Endothelial cell of umbilical vein (primary cell): ENCODE results near the gene RAB43. TPM values are rescaled to one million over a fixed set of nuclear protein-coding genes. Genes with fewer than 3 reads are reported as not detected.

Experiments
- BruUV-seq: library from RNA; stranded (reverse); fragments of 400-500 nt; replicated peaks from 2 replicates; lab custom pipeline; 2021; lab: Mats Ljungman, UMichigan
- CTCF ChIA-PET: fragments of 300-600, 350-600 bp; sonication (Branson Sonifier 250); formaldehyde crosslinking; loops from one replicate; lab custom pipeline; 2021; ENCODE audit warnings: antibody characterized with exemption, inconsistent platforms; lab: Charles Lee
- POLR2A ChIA-PET: fragments of 300-600, 350-600 bp; sonication (Branson Sonifier 250); formaldehyde crosslinking; loops from one replicate; lab custom pipeline; 2021; ENCODE audit warnings: antibody characterized with exemption, inconsistent platforms; lab: Charles Lee
- DNase-seq: peaks from one replicate; pipeline ENCODE4 v3.0.0-alpha.2; 2011; ENCODE audit warnings: low read depth, low spot score
- FAIRE-seq: peaks from 2 replicates; lab custom pipeline; 2011; peaks lifted over from hg19 to GRCh38; lab: Jason Lieb, UNC
- H2AFZ ChIP-seq: 2 replicates; pipeline ENCODE4 v1.6.0; 2012; ENCODE audit warnings: low read depth, low read length, control low read depth, inconsistent platforms
- H3K27ac ChIP-seq: 2 replicates; pipeline ENCODE4 v1.5.1; 2011; ENCODE audit warnings: low read depth, mild to moderate bottlenecking, control low read depth, low read length, moderate library complexity; ENCODE audit not compliant: insufficient read depth
- H3K27me3 ChIP-seq, 2 experiments: 2 replicates each; pipeline versions ENCODE4 v1.6.0 to v1.6.1; 2011; ENCODE audit warnings: low read length in 2 of 2, mixed read lengths in 1 of 2; ENCODE audit not compliant: control insufficient read depth in 2 of 2, insufficient read depth in 2 of 2
- H3K36me3 ChIP-seq, 2 experiments: 2 replicates in 1 of 2; 3 replicates in 1 of 2; pipeline ENCODE4 v1.5.1; 2011; ENCODE audit warnings: low read length in 2 of 2, mild to moderate bottlenecking in 1 of 2, moderate library complexity in 1 of 2; ENCODE audit not compliant: control insufficient read depth in 2 of 2, insufficient read depth in 2 of 2; ENCODE audit errors: extremely low read depth in 1 of 2
- H3K4me1 ChIP-seq: 3 replicates; pipeline ENCODE4 v1.5.1; 2011; ENCODE audit warnings: mild to moderate bottlenecking, low read length; ENCODE audit not compliant: control insufficient read depth, insufficient read depth; ENCODE audit errors: extremely low read depth
- H3K4me2 ChIP-seq: 2 replicates; pipeline ENCODE4 v1.6.1; 2011; ENCODE audit warnings: low read length, control low read depth, mixed read lengths; ENCODE audit not compliant: insufficient read depth
- H3K4me3 ChIP-seq, 3 experiments: fragments of 200-600 bp in 1 of 3; sonication (generic), shearing (Covaris generic) in 1 of 3; replicated peaks in 1 of 3; 2 replicates each; pipeline ENCODE4 v1.5.1; 2011 to 2016; ENCODE audit warnings: control low read depth in 3 of 3, low read length in 3 of 3, mild to moderate bottlenecking in 2 of 3, inconsistent platforms in 1 of 3, low read depth in 1 of 3, moderate library complexity in 1 of 3; ENCODE audit not compliant: insufficient read depth in 1 of 3
- H3K79me2 ChIP-seq: 2 replicates; pipeline ENCODE4 v1.6.0; 2012; ENCODE audit warnings: low read length, inconsistent platforms; ENCODE audit not compliant: control insufficient read depth, insufficient read depth
- H3K9ac ChIP-seq: replicated peaks from 2 replicates; pipeline ENCODE3; 2011; ENCODE audit warnings: low read length, control low read depth; ENCODE audit not compliant: insufficient read depth; ENCODE audit errors: extremely low read depth
- H3K9me1 ChIP-seq: replicated peaks from 3 replicates; pipeline ENCODE4 v1.6.0; 2011; ENCODE audit warnings: mild to moderate bottlenecking, low read length; ENCODE audit not compliant: control insufficient read depth, insufficient read depth; ENCODE audit errors: extremely low read depth
- H3K9me3 ChIP-seq: replicated peaks from 2 replicates; pipeline ENCODE4 v1.5.1; 2012; ENCODE audit warnings: low read length, inconsistent platforms; ENCODE audit not compliant: control insufficient read depth, insufficient read depth
- H4K20me1 ChIP-seq: replicated peaks from 2 replicates; pipeline ENCODE3; 2011; ENCODE audit warnings: mild to moderate bottlenecking, low read length; ENCODE audit not compliant: control insufficient read depth, insufficient read depth; ENCODE audit errors: extremely low read depth
- EZH2 ChIP-seq: IDR thresholded peaks from 2 replicates; pipeline ENCODE4 v1.6.1; 2012; ENCODE audit warnings: borderline replicate concordance, low read depth, mild to moderate bottlenecking, moderate library complexity, low read length, inconsistent platforms; ENCODE audit not compliant: severe bottlenecking
- FOS ChIP-seq: IDR thresholded peaks from 2 replicates; pipeline ENCODE4 v1.6.1; 2011; ENCODE audit warnings: mild to moderate bottlenecking, low read length, moderate library complexity, borderline replicate concordance; ENCODE audit not compliant: insufficient read depth
- GATA2 ChIP-seq: IDR thresholded peaks from 2 replicates; pipeline ENCODE4 v1.7.0; 2011; ENCODE audit warnings: low read depth, mild to moderate bottlenecking, moderate library complexity, mixed read lengths, low read length; ENCODE audit not compliant: insufficient read length, insufficient read depth
- JUN ChIP-seq: IDR thresholded peaks from 2 replicates; pipeline ENCODE4 v1.6.1; 2011; ENCODE audit warnings: borderline replicate concordance, low read depth; ENCODE audit not compliant: insufficient read length, insufficient read depth
- MAX ChIP-seq: IDR thresholded peaks from 2 replicates; pipeline ENCODE4 v1.6.1; 2011; ENCODE audit not compliant: insufficient read depth, insufficient read length
- MYC ChIP-seq: IDR thresholded peaks from one replicate; pipeline ENCODE4 v1.6.1; 2011; ENCODE audit warnings: mild to moderate bottlenecking, low read depth, low read length
- POLR2A ChIP-seq: IDR thresholded peaks from 2 replicates; pipeline ENCODE4 v1.6.1; 2012; ENCODE audit warnings: low read depth, mild to moderate bottlenecking, control low read depth, low read length
- POLR2AphosphoS5 ChIP-seq: IDR thresholded peaks from 2 replicates; pipeline ENCODE4 v1.6.1; 2012; ENCODE audit warnings: low read depth, mild to moderate bottlenecking, control low read depth, low read length, moderate library complexity; ENCODE audit not compliant: insufficient read depth
- dilution Hi-C: fragments of 300-500 bp; cut with MboI; formaldehyde crosslinking; loops from one replicate; pipeline ENCODE4 v1.15.0; 2019; ENCODE audit warnings: low sequenced_read_pairs; ENCODE audit not compliant: extremely low pct_ligation_motif_present
- intact Hi-C: fragments of 100-400 bp; cut with micrococcal nuclease; formaldehyde crosslinking; loops from one replicate; pipeline ENCODE4 v1.10.0; 2022
- polyA plus RNA-seq, 4 experiments: library from polyadenylated mRNA; depleted of rRNA in 3 of 4; stranded (reverse) in 3 of 4; unstranded in 1 of 4; fragments of >200 nt; gene quantifications; 2 replicates each; pipeline versions ENCODE4 v1.2.1 to v1.2.3, GENCODE V29; 2011 to 2012; ENCODE audit warnings: missing spikeins in 1 of 4
- total RNA-seq: library from RNA; stranded (reverse); gene quantifications from 2 replicates; pipeline ENCODE4 v1.2.3, GENCODE V29; 2021
- TF ChIP-seq, protein P1 (sequence below), 2 donors: IDR thresholded peaks; 1 replicate in 1 of 2; 2 replicates in 1 of 2; pipeline ENCODE4 v1.5.1; 2011; ENCODE audit warnings: low read length in 2 of 2, mild to moderate bottlenecking in 2 of 2, moderate library complexity in 2 of 2, control low read depth in 1 of 2, inconsistent platforms in 1 of 2, low read depth in 1 of 2; ENCODE audit not compliant: insufficient read depth in 1 of 2; ENCODE audit errors: extremely low read depth in 1 of 2

Gene RAB43
- total and polyA plus RNA-seq, 2 donors (not counting 3 experiments of a cell fraction or from before 2014, with no cell fraction given): 18.5 to 31.5 TPM

DNA sequence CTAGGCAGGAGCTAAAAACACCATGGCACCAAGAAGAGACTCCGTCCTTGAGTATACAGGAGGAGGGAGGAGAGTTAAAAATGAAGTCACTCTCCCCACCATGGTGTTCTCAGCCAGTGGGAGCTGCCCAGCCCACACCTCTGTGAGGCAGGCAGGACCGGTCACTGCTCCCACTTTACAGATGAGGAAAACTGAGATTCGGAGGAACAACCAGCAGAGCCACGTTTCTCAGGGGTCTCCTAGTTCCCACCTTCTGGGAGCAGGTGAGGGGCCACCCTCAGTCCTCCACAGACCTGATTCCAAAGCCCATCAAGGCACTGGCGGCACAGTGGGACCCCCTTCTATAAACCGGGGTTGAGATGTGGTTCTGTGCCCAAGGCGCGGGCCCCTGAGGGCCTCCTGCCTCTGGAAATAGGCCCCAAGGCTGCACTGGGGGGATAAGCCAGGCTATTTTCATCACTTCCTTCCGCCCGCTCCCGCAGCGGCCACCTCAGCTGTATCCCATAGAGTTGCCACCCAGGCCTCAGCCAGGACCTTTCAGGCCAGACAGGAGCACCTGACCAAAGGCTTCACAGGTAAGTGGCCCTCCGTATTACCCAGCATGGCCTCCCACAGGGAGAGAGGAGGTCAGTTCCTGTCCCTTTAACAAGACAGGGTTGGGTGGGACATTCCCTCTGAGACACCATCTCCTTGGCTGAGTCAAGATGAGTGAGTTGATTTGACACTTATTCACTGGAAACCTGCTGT is 61.2 kb downstream of the RAB43 start, which contains the start of gene GP9:
TSS of gene GP9 (plus strand) at position 504 of the 747 bp plus-strand sequence. CDS start 961 bp downstream, outside the sequence.
- TF ChIP-seq, protein P1, sequence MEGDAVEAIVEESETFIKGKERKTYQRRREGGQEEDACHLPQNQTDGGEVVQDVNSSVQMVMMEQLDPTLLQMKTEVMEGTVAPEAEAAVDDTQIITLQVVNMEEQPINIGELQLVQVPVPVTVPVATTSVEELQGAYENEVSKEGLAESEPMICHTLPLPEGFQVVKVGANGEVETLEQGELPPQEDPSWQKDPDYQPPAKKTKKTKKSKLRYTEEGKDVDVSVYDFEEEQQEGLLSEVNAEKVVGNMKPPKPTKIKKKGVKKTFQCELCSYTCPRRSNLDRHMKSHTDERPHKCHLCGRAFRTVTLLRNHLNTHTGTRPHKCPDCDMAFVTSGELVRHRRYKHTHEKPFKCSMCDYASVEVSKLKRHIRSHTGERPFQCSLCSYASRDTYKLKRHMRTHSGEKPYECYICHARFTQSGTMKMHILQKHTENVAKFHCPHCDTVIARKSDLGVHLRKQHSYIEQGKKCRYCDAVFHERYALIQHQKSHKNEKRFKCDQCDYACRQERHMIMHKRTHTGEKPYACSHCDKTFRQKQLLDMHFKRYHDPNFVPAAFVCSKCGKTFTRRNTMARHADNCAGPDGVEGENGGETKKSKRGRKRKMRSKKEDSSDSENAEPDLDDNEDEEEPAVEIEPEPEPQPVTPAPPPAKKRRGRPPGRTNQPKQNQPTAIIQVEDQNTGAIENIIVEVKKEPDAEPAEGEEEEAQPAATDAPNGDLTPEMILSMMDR (IDR thresholded peaks at IDR 0.05; ENCODE audit: extremely low read depth in 1 of 2, insufficient read depth in 1 of 2, low read depth in 1 of 2, low read length in 2 of 2): no peak
- no peak for TF ChIP-seq POLR2A
- no peak for TF ChIP-seq JUN
- TF ChIP-seq GATA2: no peak
- TF ChIP-seq MAX: no peak
- no peak for TF ChIP-seq MYC
- no peak for TF ChIP-seq EZH2
- no peak for TF ChIP-seq FOS
- no peak for TF ChIP-seq POLR2AphosphoS5
- BruUV-seq: no TSS peak
- Histone ChIP-seq H3K9ac (no peak within 1 kb of the TSS), H3K27me3 (no peaks in the 10 kb centered on the region), H2AFZ (no peak within 1 kb of the TSS), H3K4me2 (no peak within 1 kb of the TSS), H3K79me2 (no peaks in the 10 kb centered on the region), H3K4me1 (no peaks in the 10 kb centered on the region), H4K20me1 (no peaks in the 10 kb centered on the region), H3K36me3 (no peaks in the 10 kb centered on the region), H3K4me3 (no peak within 1 kb of the TSS), H3K9me1 (no peaks in the 10 kb centered on the region), H3K27ac (no peak within 1 kb of the TSS), H3K9me3 (no peaks in the 10 kb centered on the region)
- dilution Hi-C loops (no loop called here), intact Hi-C loops (no loop called here)
- ChIA-PET CTCF (interaction anchor here (0.8 kb wide), 1 partner anchor 34 kb away, joined by 3 read pairs; no protein-coding TSS in a partner anchor), POLR2A (no interaction called here)
- no peak for FAIRE-seq
- DNase-seq: no peak
